NCI-H69 (cell line): Measurements from ENCODE around the gene HUS1B.
"Not testable (repeated sequence)": the region's sequence is repeated elsewhere in the genome, so short reads cannot be mapped to it uniquely, and the experiment has no call there.

ENCODE experiments used
- DNase-seq: peaks from one replicate; lab custom pipeline; 2025; lab: John Stamatoyannopoulos, UW

The HUS1B gene

GRCh38 chr6:678520-678919, 21.6 kb upstream of the HUS1B start:
- DNase-seq = peak; percentile 50

DNA sequence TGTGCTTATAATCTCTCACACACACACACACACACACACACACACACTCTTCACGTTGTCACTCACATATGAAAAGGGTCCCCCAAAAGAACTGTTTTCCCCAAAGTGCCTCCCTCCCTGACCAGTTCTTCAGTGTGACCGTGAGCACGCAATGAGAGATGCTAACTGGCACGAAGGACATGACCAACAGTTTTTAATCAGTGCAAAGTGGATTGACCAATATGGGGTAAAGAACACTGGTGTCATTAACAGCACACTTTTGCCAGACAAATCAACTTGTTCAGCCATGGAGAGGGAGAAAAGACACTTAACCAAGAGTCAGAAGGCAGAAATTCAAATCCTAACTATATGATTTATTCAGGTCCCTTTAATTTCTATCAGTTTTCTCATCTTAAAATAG, 21.0 kb upstream of the HUS1B start:
- DNase-seq = no peak

DNA sequence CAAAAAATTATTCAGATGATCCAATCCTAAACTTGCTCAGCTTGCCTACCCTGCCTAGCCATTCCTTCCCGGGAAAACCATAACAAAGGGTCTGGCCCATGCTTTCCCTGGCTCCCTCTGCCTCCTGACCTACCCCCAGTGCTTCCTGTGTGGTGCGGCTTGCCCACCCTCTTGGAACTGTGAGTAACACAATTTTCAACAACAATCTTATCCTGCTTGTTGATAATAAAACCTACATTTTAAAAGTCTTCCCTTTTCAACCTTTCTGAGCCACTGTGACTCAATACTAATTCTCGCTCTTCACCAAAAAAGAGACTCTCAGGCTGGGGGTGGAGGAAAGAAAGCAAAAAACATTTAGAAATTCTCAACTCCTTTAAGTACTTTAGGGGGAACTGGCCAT, 18.1 kb upstream of the HUS1B start:
- no peak for DNase-seq

DNA sequence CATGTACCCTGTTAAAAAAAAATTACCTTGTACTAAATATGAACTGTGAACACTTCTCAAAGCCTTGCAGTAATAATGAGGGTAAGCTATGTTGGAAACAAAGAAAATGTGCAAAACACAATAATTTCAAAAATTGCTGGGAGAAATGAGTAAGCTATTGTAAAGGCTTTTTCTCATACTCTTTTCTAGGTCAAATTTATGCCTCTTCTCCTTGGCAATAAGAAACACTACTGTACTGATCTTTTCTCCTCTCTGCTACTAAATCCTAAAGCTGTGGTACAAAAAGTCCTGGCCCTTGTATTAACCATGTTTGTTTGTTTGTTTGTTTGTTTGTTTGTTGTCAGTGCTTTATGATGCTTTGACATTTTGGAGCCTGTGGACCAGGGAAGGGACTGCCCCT, 17.5 kb upstream of the HUS1B start:
- DNase-seq = no peak

- no peak for DNase-seq
These were observed 10.5 kb upstream of the HUS1B start for GRCh38 chr6:667253-667927.

- no peak for DNase-seq
These were observed 8.7 kb upstream of the HUS1B start for GRCh38 chr6:665403-666267.

DNA sequence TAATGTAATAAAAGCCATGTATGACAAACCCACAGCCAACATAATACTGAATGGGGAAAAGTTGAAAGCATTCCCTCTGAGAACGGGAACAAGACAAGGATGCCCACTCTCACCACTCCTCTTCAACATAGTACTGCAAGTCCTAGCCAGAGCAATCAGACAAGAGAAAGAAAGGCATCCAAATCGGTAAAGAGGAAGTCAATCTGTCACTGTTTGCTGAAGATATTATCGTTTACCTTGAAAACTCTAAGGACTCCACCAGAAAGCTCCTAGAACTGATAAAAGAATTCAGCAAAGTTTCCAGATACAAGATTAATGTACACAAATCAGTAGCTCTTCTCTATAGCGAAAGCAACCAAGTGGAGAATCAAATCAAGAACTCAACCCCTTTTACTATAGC, 6.9 kb upstream of the HUS1B start:
- DNase-seq = not testable (repeated sequence)

- DNase-seq = peak; percentile 91
These were observed 3.0 kb upstream of the HUS1B start for GRCh38 chr6:659716-660581.

DNA sequence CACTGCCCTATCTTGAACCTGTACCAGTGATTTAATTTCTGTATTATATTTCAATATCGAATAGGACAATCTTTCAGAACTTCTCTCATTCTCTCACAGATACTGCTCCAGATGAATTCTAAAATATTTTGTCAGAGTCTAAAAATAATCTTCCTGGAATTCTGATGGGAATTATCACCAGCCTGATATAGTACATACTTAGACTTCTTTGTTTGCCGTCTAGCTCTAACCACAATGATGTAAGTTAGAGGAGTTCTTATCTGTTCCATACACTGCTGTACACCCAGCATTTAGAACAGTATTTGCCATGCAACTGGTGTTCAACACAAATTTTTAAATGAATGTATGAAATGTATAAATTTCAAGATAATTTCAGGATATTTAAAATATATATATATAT, 1.3 kb upstream of the HUS1B start:
- no peak for DNase-seq

DNA sequence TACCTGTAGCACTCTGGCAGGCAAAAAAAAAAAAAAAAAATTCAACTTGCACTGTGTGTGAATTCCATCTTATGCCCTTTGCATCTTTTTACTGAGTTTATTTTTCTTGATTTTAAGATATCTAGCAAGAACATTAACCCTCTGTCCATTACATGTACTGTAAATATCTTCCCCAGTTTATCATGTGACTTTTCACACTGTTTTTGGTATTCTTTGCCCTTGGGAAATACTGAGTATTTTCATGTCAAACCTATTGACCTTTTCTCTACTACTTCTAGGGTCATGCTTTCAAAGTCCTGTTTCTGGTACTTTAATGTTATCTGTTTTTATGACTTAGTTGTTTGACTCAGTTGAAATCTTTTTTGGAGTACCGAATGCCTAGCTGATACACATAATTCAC, 843 bp upstream of the HUS1B start:
- DNase-seq = no peak

DNA sequence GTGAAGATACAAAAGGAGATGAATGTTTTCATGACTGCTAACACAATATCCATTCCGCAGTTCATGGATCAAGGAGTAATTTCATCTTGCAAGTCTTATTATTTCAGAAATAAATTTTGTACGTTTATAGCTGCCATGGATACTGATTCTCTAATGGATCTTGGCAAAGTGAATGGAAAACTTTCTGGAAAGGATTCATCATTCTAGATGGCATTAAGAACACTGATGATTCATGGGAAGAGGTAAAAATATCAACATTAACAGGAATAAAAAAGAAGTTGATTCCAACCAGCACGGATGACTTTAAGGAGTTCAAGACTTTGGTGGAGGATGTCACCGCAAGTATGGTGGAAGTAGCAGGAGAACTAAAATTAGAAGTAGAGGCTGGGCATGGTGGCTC, 2.8 kb downstream of the HUS1B start:
- DNase-seq = no peak

- no peak for DNase-seq
These were observed 4.0 kb downstream of the HUS1B start for GRCh38 chr6:652865-653264.

DNA sequence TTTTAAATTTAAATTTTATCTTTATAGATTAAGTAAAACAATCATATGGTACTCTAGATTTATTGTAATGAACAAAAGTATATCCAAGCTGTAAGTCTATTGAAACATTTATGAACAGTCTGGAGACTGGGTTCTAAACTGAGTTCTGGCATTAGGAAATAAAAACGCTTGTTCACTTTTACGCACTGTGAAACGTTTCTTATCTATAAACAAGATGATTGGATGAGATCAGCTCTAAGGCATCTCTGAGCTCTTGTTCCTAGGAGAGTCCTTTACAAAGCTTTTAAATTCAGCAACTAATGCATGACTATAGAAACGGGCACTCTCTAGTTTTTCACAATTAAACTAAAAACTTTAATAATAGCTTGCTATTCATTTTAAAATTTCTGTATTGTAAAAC, 6.8 kb downstream of the HUS1B start:
- DNase-seq = no peak

- DNase-seq = no peak
These were observed 14.1 kb downstream of the HUS1B start for GRCh38 chr6:642805-643204.

DNA sequence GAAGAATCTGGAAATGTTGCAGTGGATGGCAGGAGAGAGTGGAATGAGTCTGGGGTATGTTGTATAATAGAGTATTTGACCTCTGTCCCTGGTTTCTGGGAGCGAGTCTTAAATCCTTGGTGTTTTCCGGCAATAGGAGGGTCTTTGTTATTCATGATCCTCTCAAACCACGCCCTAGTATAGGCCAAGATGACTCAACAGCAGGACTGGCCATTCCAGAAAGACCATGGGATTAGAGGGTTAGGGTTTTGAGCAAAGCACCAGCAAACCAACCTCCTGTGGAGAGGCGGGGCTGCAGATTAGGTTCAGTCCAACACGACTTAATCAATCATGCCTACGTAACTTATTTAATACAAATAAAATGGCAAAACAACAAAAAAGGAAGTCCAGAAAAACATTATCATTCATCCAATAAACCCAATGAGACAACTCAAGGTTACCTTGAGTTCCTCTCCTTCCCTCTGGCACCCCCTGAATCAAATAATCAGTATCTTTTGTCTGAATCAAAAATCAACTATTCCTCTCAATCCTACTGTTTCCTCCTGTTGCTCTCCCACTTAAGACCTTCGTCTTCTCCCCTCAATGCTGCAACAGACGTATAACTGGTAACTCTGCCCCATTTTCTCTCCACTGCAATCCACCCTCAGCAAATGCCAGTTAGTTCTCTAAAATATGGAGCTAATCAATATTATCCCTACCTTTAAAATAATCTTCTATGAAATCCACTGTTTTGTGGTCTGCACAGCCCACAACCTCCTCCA, 15.5 kb downstream of the HUS1B start:
- DNase-seq = no peak

DNA sequence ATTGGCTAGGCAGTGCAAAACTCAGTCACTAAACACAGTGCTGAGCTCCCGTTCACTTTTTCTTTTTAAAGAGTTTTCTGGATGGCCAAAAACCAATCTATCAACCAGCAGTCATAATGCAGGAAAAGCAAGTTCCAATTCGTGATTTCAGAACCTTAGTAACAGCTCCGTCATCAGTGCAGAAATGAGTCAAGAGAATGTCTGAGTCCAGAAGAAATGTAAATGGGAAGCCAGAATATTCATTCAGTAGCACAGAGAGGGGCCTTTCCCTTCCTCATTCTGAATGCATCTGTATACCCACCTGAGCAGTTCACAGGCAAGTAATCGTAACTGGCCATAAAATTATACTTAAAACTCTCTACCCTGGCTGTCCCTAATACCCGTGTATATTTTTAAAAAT, 20.4 kb downstream of the HUS1B start:
- DNase-seq = no peak

GRCh38 chr6:635233-635632, 21.7 kb downstream of the HUS1B start:
- DNase-seq = no peak

GRCh38 chr6:633611-634010, 23.3 kb downstream of the HUS1B start:
- DNase-seq = no peak

GRCh38 chr6:628766-629165, 28.1 kb downstream of the HUS1B start:
- no peak for DNase-seq

GRCh38 chr6:626236-626635, 30.7 kb downstream of the HUS1B start:
- no peak for DNase-seq

DNA sequence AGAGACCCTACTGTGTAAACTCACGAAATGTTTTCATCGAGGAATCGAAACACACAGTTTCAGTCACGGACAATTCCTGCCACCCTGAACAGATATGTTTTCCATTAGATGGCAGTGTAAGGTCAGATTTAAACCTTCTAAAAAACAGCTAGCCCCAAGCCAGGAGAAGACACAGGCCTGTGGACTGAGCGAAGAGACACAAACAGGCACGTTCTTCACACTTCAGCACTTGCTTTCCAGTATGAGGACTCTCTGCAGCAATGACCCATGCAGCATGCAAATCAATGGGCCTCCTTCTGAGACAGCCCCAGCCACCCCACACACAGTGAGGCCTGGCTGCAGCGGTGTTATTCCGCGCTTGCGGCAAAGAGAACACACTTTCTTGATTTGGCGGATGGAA, 31.9 kb downstream of the HUS1B start:
- DNase-seq = peak; percentile 40

GRCh38 chr6:622462-622861, 34.4 kb downstream of the HUS1B start:
- DNase-seq = no peak
